GM10266 (cell line): Measurements from ENCODE around the gene PPP6R3.

Experiments used
- DNase-seq: peaks from one replicate; pipeline ENCODE4 v3.0.0; 2012; ENCODE audit errors: extremely low spot score
- TF ChIP-seq, protein P1 (sequence below): IDR thresholded peaks from 2 replicates; pipeline ENCODE4 v1.5.1; 2012; ENCODE audit warnings: mild to moderate bottlenecking, low read depth; ENCODE audit not compliant: control insufficient read depth, insufficient read depth; ENCODE audit errors: missing control alignments

The PPP6R3 gene

DNA sequence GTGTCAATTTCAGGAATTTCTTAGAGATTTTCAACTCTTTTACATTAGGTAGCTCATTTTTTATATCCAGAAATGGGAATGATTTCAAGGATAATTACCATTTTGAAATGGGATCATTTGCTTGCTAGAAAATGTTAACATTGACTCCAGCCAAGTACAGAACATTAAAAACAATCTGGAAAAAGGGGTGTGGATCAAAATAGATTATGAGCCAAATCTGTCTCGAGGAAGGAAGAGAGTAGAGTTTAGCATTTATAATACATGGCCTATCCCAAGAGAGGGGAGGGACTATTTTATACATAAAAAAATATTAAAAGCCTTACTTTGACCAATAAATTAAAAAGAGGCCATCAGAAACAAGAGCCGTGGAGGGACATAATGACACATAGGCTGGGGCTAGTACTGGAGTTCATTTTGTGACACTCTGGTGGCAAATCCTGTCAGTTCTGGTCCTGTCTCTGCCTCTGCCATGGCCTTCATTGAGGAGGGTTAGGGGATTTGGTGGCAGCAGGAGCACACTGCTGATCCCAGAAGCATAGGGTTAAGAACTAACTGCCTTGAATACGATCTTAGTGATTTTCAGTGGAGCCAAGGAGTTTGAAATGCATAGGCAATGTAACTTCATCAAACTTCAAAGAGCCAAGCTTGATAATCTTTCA is 20.4 kb downstream of the PPP6R3 start:
- no peak for DNase-seq
- TF ChIP-seq, protein P1, sequence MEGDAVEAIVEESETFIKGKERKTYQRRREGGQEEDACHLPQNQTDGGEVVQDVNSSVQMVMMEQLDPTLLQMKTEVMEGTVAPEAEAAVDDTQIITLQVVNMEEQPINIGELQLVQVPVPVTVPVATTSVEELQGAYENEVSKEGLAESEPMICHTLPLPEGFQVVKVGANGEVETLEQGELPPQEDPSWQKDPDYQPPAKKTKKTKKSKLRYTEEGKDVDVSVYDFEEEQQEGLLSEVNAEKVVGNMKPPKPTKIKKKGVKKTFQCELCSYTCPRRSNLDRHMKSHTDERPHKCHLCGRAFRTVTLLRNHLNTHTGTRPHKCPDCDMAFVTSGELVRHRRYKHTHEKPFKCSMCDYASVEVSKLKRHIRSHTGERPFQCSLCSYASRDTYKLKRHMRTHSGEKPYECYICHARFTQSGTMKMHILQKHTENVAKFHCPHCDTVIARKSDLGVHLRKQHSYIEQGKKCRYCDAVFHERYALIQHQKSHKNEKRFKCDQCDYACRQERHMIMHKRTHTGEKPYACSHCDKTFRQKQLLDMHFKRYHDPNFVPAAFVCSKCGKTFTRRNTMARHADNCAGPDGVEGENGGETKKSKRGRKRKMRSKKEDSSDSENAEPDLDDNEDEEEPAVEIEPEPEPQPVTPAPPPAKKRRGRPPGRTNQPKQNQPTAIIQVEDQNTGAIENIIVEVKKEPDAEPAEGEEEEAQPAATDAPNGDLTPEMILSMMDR: no peak

DNA sequence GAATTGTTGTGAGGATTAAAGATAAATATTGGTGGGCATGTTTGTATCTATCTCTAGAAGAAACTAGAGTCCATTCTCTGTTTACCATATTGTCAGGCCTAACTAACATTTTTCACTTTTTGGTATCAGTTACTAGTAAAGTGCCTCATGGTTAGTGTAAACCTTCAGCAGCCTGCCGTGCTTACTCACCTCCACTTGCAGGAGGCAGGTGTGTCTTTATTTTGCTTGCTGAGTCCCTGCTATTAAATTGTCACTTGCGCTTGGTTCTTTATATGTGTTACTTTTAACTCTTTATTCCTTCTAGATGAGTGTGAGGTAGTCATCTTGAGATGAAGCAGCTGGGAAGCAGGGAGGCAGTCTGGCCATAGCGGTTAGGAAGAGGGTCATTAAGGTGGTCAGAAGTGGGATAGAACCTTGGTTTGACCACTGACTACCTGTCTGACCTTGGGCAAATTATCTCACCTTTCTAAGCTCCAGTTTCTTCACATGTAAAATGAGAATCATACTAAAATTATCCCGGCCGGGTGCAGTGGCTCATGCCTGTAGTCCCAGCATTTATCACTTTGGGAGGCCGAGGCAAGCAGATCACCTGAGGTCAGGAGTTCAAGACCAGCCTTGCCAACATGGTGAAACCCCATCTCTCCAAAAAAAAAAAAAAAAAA is 21.2 kb downstream of the PPP6R3 start:
- TF ChIP-seq, protein P1: no peak
- DNase-seq: no peak

DNA sequence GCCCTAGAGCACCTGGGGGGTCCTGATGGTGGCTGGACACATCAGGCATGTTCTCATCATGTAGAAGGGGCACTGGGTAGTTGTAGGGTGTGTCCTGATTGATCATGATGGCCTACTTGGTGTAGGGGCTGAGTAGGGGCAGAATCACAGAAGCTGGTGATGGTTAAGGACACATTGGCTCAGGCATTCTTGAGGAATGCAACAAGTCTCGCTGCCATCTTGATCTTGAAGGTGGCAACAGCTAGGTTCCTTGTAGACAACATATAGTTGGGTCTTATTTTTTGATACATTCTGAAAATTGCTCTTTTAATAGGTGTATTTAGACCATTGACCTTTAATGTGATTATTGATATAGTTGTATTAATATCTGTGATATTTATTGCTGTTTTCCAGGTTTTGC is 28.1 kb downstream of the PPP6R3 start:
- DNase-seq: no peak
- TF ChIP-seq, protein P1: no peak

DNA sequence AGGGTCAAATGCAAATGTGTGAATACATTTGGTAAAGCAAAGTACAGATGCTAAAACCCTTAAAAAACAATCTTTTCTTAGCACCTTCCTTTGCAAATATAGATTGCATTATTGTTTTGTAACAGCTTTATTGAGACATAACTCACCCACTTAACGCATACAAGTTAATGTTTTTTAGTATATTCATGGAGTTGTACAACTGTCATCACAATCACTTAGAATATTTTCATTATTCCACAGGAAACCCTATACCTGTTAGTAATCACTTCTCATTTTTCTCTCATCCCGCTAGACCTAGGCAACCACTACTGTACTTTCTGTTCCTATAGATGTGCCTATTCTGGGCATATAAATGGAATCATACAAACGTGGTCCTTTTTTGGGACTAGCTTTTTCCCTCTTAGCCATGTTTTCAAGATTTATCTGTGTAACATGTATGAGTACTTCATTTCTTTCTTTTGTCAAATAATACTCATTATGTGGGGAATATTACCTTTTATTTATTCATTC is 34.7 kb downstream of the PPP6R3 start:
- TF ChIP-seq, protein P1: no peak
- no peak for DNase-seq

DNA sequence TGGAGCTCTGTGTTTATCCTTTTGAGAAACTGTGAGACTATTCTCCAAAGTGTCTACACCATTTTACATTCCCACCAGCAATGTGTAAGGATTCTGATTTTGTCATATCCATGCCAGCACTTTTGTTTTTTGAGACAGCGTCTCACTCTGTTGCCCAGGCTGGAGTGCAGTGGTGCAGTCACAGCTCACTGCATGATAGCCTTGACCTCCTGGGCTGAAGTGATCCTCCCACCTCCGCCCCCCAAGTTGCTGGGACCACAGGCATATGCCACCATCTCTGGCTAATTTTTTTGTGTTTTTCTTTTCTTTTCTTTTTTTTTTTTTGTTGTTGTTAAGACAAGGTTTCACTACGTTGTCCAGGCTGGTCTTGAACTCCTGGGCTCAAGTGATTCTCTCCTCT is 35.3 kb downstream of the PPP6R3 start:
- TF ChIP-seq, protein P1: no peak
- DNase-seq: no peak

DNA sequence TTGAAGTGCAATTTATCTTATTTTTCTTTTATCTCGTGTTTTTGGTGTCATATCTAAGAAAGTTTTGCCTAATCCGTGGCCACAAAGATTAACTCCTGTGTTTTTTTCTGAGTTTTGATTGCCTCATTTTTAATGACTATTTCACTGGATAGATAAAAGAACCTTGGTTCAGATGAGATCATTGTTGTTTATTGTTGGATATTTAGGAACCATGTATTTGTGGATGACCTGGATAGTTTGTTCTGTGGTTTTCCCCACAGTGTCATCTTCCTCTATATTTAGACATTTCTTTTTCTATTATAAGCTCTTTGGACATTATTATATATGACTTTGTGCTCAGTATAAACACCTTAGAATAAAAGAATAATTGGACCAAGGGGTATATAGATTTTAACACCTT is 37.2 kb downstream of the PPP6R3 start:
- no peak for DNase-seq
- TF ChIP-seq, protein P1: no peak

DNA sequence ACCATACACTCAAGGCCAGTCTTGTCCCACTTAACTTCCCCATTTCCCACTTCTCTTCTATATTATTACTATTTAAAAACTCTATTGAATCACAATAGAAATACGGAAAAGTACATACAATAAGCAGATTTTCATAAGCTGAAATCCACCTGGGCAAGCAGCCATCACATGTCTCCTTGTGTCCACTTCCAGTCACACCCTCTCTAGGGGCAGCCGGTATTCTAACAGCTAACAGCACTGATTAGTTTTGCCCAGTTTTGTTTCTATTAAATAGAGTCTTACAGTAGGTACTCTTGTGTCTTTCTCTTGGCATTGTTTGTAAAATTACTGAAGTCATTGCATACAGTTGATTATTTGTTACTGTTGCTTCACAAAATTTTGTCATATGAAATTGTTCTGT is 37.8 kb downstream of the PPP6R3 start:
- DNase-seq: no peak
- TF ChIP-seq, protein P1: no peak
